Thyroid gland (tissue), 4 donors: ENCODE measurements around the gene COL19A1. TPM values are rescaled to one million over a fixed set of nuclear protein-coding genes. Genes with fewer than 3 reads are reported as not detected.

Source experiments
- DNase-seq, 2 donors: peaks; one replicate each; pipeline ENCODE4 v3.0.0-alpha.2; 2019
- H3K27ac ChIP-seq, 3 donors: fragments of 200-600 bp; sonication (generic); 1 replicate in 2 of 3; 2 replicates in 1 of 3; pipeline ENCODE4 v1.5.1; 2016 to 2019; ENCODE audit warnings: mild to moderate bottlenecking in 1 of 3, moderate library complexity in 1 of 3
- H3K27me3 ChIP-seq: fragments of 200-600 bp; sonication (generic); one replicate; pipeline ENCODE4 v1.5.1; 2019
- H3K36me3 ChIP-seq, 2 donors: fragments of 200-600 bp; sonication (generic); one replicate each; pipeline ENCODE4 v1.5.1; 2016 to 2019
- H3K4me1 ChIP-seq, 2 donors: fragments of 200-600 bp; sonication (generic); one replicate each; pipeline ENCODE4 v1.5.1; 2017 to 2019
- H3K4me3 ChIP-seq, 3 donors: fragments of 200-600 bp; sonication (generic); replicated peaks in 1 of 3; 1 replicate in 2 of 3; 2 replicates in 1 of 3; pipeline ENCODE4 v1.5.1; 2016; ENCODE audit warnings: mild to moderate bottlenecking in 1 of 3
- H3K9me3 ChIP-seq: fragments of 200-600 bp; sonication (generic); one replicate; pipeline ENCODE4 v1.5.1; 2017
- POLR2A ChIP-seq, 2 donors: fragments of 450-650 bp; IDR thresholded peaks; one replicate each; pipeline ENCODE4 v1.6.1; 2017; ENCODE audit warnings: antibody characterized with exemption in 2 of 2, mild to moderate bottlenecking in 2 of 2, moderate library complexity in 1 of 2
- WGBS, 2 donors: methylation state at CpG; one replicate each; pipeline ENCODE4 v1.1.5; 2017; 5-methylcytosine and 5-hydroxymethylcytosine counted together
- intact Hi-C: fragments of 100-400 bp; cut with DNase I; formaldehyde crosslinking; loops from one replicate; pipeline ENCODE4 v1.15.1; 2023
- total RNA-seq, 4 donors: library from RNA; depleted of rRNA; stranded (reverse); fragments of >200 nt; gene quantifications; one replicate each; pipeline ENCODE4 v1.2.3, GENCODE V29; 2016
- TF ChIP-seq, protein P1 (sequence below), 6 experiments: fragments of 200-600 bp in 3 of 6; fragments of 450-650 bp in 3 of 6; sonication (generic) in 3 of 6; IDR thresholded peaks; one replicate each; pipeline ENCODE4 v1.5.1; 2016 to 2019; ENCODE audit warnings: antibody characterized with exemption in 6 of 6, mild to moderate bottlenecking in 2 of 6, inconsistent platforms in 1 of 6, moderate library complexity in 1 of 6

COL19A1 gene
- total RNA-seq, 4 donors from 2014 or later, result not detected

DNA sequence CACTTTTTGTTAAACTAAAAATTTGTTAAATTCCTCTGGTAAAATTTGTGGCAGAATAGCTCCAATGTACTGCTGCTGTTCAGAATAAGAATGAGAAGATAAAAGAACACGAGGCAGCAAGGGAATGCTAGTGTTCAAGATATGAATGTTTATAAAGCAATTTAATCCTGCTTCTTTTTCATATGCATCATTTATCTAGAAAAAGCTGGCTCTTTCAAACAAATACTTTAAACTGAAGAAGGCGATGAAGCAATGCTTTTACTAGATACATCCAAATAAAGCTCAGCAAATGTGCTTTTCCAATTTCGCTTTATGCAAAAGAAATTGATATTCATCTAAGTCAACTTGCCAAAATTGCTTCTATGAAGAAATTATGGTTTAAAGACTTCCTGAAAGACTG, 370.0 kb downstream of the COL19A1 start:
- H3K9me3 ChIP-seq, result no peaks in the 10 kb centered on the region
- H3K27me3 ChIP-seq, result no peaks in the 10 kb centered on the region
- no peak for DNase-seq
- TF ChIP-seq POLR2A (IDR thresholded peaks at IDR 0.05), result no peak
- TF ChIP-seq, protein P1, sequence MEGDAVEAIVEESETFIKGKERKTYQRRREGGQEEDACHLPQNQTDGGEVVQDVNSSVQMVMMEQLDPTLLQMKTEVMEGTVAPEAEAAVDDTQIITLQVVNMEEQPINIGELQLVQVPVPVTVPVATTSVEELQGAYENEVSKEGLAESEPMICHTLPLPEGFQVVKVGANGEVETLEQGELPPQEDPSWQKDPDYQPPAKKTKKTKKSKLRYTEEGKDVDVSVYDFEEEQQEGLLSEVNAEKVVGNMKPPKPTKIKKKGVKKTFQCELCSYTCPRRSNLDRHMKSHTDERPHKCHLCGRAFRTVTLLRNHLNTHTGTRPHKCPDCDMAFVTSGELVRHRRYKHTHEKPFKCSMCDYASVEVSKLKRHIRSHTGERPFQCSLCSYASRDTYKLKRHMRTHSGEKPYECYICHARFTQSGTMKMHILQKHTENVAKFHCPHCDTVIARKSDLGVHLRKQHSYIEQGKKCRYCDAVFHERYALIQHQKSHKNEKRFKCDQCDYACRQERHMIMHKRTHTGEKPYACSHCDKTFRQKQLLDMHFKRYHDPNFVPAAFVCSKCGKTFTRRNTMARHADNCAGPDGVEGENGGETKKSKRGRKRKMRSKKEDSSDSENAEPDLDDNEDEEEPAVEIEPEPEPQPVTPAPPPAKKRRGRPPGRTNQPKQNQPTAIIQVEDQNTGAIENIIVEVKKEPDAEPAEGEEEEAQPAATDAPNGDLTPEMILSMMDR (IDR thresholded peaks at IDR 0.05), result no peak
- no peaks in the 10 kb centered on the region for H3K36me3 ChIP-seq
- no peak overlapping the region for H3K27ac ChIP-seq
- H3K4me3 ChIP-seq, result no peak overlapping the region
- WGBS, 2 donors, result 78 to 82% methylated on average over 3 of the region's 3 CpGs
- intact Hi-C loops, result no loop called here
- no peaks in the 10 kb centered on the region for H3K4me1 ChIP-seq

GRCh38 chr6:70241031-70241430, 374.7 kb downstream of the COL19A1 start:
- Histone ChIP-seq H3K36me3 (no peaks in the 10 kb centered on the region), H3K27ac (no peak overlapping the region), H3K9me3 (no peaks in the 10 kb centered on the region), H3K4me3 (no peak overlapping the region), H3K4me1 (peaks cover 0 to 3% of the 10 kb centered on the region in 2 donors), H3K27me3 (no peaks in the 10 kb centered on the region)
- no peak for TF ChIP-seq POLR2A (IDR thresholded peaks at IDR 0.05)
- TF ChIP-seq, protein P1 (IDR thresholded peaks at IDR 0.05), result no peak
- intact Hi-C loops, result no loop called here
- WGBS, 2 donors, result 62 to 72% methylated on average over 3 of the region's 3 CpGs
- DNase-seq, result no peak

GRCh38 chr6:70241991-70242420, 375.6 kb downstream of the COL19A1 start:
- peak; percentile 39 to 53 for DNase-seq
- intact Hi-C loops, result no loop called here
- WGBS, 2 donors, result 41 to 46% methylated on average over 7 of the region's 7 CpGs

DNA sequence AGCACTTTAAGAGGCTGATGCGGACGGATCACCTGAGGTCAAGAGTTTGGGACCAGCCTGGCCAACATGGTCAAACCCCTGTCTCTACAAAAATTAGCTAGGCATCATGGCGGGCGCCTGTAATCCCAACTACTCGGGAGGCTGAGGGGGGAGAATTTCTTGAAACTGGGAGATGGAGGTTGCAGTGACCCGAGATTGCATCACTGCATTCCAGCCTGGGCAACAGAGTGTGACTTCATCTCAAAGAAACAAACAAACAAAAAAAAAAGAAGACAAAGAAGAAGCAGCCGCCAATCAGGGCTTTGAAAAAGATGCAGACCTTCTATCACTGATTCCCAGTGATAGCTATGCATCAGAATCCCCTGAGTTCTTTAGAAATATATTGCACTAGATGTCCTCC, 379.8 kb downstream of the COL19A1 start:
- no peaks in the 10 kb centered on the region for H3K36me3 ChIP-seq
- H3K27me3 ChIP-seq, result no peaks in the 10 kb centered on the region
- TF ChIP-seq, protein P1 (IDR thresholded peaks at IDR 0.05), result no peak
- no peak for TF ChIP-seq POLR2A (IDR thresholded peaks at IDR 0.05)
- 92 to 95% methylated on average over 7 of the region's 7 CpGs for WGBS, 2 donors
- H3K4me3 ChIP-seq, result no peak overlapping the region
- DNase-seq, result no peak
- no peaks in the 10 kb centered on the region for H3K9me3 ChIP-seq
- peaks cover 0 to 3% of the 10 kb centered on the region in 2 donors for H3K4me1 ChIP-seq
- H3K27ac ChIP-seq, result no peak overlapping the region
- intact Hi-C loops, result no loop called here

More at GRCh38 chr6:70241991-70242420, 375.6 kb downstream of the COL19A1 start:
- no peak overlapping the region for H3K4me3 ChIP-seq
- no peak overlapping the region for H3K27ac ChIP-seq
- no peaks in the 10 kb centered on the region for H3K36me3 ChIP-seq
- H3K4me1 ChIP-seq, result peaks cover 0 to 3% of the 10 kb centered on the region in 2 donors
- H3K27me3 ChIP-seq, result no peaks in the 10 kb centered on the region
- no peaks in the 10 kb centered on the region for H3K9me3 ChIP-seq
- TF ChIP-seq, protein P1 (IDR thresholded peaks at IDR 0.05), result no peak
- TF ChIP-seq POLR2A (IDR thresholded peaks at IDR 0.05), result no peak

DNA sequence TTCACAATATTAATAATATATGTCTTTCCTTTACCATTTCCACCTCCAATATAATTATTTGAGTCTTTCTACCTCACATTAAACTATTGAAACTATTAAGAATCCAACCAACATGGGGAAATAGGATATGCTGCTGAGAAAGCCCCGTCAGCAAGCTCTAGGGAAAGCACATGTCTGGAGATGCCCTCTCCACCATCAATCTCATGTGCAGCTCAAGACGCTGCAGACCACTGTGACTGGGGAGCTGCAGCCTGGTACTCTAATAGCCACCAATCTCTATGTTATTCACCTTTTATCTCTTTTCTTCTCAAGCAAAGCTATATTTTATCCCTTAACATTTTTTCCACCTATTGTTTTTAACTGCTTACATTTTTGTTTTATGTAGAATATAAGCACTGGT, 386.2 kb downstream of the COL19A1 start:
- intact Hi-C loops, result no loop called here
- DNase-seq, result no peak
- Histone ChIP-seq H3K4me1 (no peaks in the 10 kb centered on the region), H3K4me3 (no peak overlapping the region), H3K36me3 (no peaks in the 10 kb centered on the region), H3K27ac (no peak overlapping the region), H3K9me3 (no peaks in the 10 kb centered on the region), H3K27me3 (no peaks in the 10 kb centered on the region)
- TF ChIP-seq POLR2A (IDR thresholded peaks at IDR 0.05), result no peak
- TF ChIP-seq, protein P1 (IDR thresholded peaks at IDR 0.05), result no peak
- 87 to 90% methylated on average over 2 of the region's 2 CpGs for WGBS, 2 donors
